Measurements from ENCODE around the gene RCE1. TPM values are rescaled to one million over a fixed set of nuclear protein-coding genes. Genes with fewer than 3 reads are reported as not detected.

The RCE1 gene
- total and polyA plus RNA-seq, 2 donors: 11.4 to 23.3 TPM

DNA sequence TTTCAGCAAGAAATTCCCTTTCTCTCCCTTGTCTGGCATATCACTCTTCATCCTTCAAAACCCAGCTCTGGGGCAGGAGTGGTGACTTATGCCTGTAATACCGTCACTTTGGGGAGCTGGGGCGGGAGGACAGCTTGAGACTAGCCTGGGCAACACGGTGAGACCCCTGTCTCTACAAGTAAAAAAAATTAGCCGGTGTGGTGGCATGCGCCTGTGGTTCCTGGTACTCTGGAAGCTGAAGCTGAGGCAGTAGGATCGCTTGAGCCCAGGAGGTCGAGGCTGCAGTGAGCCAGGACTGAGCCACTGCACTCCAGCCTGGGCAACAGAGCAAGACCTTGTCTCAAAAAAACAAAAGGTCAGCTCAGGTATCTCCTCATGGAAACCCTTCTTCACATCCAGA, 1.4 kb upstream of the RCE1 start:
- no peaks in the 10 kb centered on the region for H3K9me3 ChIP-seq (ENCODE audit: control insufficient read depth in 2 of 2, insufficient read depth in 1 of 2, low read length in 1 of 2)
- no peak overlapping the region for H3K27ac ChIP-seq (ENCODE audit: low read depth in 1 of 2, low read length in 1 of 2)
- peaks cover 7 to 35% of the 10 kb centered on the region in 2 donors for H3K4me1 ChIP-seq (ENCODE audit: control insufficient read depth in 2 of 2, insufficient read depth in 2 of 2, low read length in 2 of 2)
- WGBS: 93% methylated on average over 7 of the region's 7 CpGs
- no peaks in the 10 kb centered on the region for H3K27me3 ChIP-seq (ENCODE audit: control insufficient read depth in 2 of 2, insufficient read depth in 1 of 2, low read length in 1 of 2)
- no peak for DNase-seq (ENCODE audit: low read depth in 6 of 9, low spot score in 9 of 9)
- peak overlapping the region in 1 of 2 donors; percentile 100 for H3K4me3 ChIP-seq (ENCODE audit: low read length in 2 of 2)
- H3K36me3 ChIP-seq (ENCODE audit: control insufficient read depth in 2 of 2, insufficient read depth in 2 of 2, low read length in 1 of 2): peaks cover 44 to 48% of the 10 kb centered on the region in 2 donors

DNA sequence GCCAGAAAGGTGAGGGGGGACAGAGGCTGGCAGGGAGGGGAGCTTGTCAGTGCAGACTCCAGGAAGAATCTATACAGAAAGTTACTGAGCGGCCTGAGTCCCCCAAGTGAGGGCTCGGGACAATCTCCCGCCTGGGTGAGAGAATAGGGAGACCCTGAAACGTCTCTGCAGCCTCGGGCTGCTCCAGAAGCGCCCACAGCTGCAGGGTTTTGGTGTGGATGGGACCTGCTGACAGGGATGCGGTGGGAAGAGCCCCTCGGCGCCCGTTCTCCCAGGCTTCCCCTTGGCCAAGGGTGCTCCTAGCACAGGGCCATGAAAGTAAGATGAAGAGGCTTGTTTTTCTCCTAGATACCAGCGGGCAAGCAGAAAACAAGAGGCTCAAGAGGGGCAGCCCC, 743 bp upstream of the RCE1 start:
- peak overlapping the region; percentile 99 for H3K27ac ChIP-seq (ENCODE audit: low read depth in 1 of 2, low read length in 1 of 2)
- H3K36me3 ChIP-seq (ENCODE audit: control insufficient read depth in 2 of 2, insufficient read depth in 2 of 2, low read length in 1 of 2): peaks cover 46 to 51% of the 10 kb centered on the region in 2 donors
- WGBS: 3% methylated on average over 11 of the region's 11 CpGs
- H3K4me1 ChIP-seq (ENCODE audit: control insufficient read depth in 2 of 2, insufficient read depth in 2 of 2, low read length in 2 of 2): peaks cover 7 to 35% of the 10 kb centered on the region in 2 donors
- peak overlapping the region; percentile 78 to 100 for H3K4me3 ChIP-seq (ENCODE audit: low read length in 2 of 2)
- no peaks in the 10 kb centered on the region for H3K9me3 ChIP-seq (ENCODE audit: control insufficient read depth in 2 of 2, insufficient read depth in 1 of 2, low read length in 1 of 2)
- no peak for DNase-seq (ENCODE audit: low read depth in 6 of 9, low spot score in 9 of 9)
- no peaks in the 10 kb centered on the region for H3K27me3 ChIP-seq (ENCODE audit: control insufficient read depth in 2 of 2, insufficient read depth in 1 of 2, low read length in 1 of 2)

DNA sequence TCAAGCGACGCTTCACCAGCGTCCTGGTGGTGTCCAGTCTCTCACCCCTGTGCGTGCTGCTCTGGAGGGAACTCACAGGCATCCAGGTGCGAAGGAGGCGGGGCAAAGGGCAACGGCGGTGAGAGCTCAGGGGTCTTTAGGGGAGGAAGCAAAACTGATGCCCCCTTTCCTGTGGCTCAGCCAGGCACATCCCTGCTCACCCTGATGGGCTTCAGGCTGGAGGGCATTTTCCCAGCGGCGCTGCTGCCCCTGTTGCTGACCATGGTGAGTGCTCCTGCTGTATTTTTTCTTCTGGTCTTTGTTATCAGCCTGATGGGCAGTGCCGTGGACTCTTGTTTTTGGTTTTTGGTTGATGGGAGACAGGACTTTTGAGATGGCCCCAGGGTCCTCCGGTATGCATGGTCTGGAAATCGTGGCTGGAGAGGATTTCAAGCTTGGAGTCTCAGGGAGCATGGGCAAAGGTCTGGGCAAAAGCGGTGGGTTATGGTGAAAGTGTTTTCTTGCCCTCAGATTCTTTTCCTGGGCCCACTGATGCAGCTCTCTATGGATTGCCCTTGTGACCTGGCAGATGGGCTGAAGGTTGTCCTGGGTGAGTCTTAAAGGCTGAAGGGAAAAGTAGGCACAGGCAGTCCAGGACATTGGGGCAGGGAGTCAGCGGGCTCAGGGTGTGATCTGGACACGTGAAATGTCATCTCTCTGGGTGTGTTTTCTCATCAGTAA, 695 bp downstream of the RCE1 start:
- peaks cover 46 to 49% of the 10 kb centered on the region in 2 donors for H3K36me3 ChIP-seq (ENCODE audit: control insufficient read depth in 2 of 2, insufficient read depth in 2 of 2, low read length in 1 of 2)
- peak overlapping the region; percentile 78 to 100 for H3K4me3 ChIP-seq (ENCODE audit: low read length in 2 of 2)
- peak in 1 of 9 donors; percentile 31 for DNase-seq (ENCODE audit: low read depth in 6 of 9, low spot score in 9 of 9)
- WGBS: 22% methylated on average over 16 of the region's 16 CpGs
- peaks cover 7 to 35% of the 10 kb centered on the region in 2 donors for H3K4me1 ChIP-seq (ENCODE audit: control insufficient read depth in 2 of 2, insufficient read depth in 2 of 2, low read length in 2 of 2)
- H3K9me3 ChIP-seq (ENCODE audit: control insufficient read depth in 2 of 2, insufficient read depth in 1 of 2, low read length in 1 of 2): no peaks in the 10 kb centered on the region
- peak overlapping the region in 1 of 2 donors; percentile 99 for H3K27ac ChIP-seq (ENCODE audit: low read depth in 1 of 2, low read length in 1 of 2)
- H3K27me3 ChIP-seq (ENCODE audit: control insufficient read depth in 2 of 2, insufficient read depth in 1 of 2, low read length in 1 of 2): no peaks in the 10 kb centered on the region

DNA sequence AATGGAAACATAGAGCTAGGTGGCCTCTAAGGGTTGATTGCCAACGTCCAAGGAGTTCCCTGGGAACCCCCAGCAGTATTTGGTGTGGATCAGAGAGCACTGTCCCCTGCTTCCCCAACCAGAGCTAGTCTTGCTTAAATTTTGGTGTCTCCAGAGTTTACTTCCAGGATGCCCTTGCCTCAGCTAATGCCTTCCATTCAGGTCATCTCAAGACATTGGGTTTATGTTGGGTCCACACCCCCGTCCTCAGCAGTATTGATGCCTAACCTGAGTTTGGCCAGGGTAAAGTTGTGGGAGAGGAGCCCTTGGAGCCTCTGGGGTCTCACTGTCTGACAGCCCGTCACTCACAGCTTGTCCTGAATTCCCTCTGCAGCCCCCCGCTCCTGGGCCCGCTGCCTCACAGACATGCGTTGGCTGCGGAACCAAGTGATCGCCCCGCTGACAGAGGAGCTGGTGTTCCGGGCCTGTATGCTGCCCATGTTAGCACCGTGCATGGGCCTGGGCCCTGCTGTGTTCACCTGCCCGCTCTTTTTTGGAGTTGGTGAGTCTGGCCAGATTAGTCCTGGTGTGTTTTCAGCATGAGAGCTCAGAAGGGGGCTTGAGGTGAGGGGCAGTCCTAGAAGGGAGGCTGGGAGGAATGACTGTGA, 1.4 kb downstream of the RCE1 start:
- no peak for DNase-seq (ENCODE audit: low read depth in 6 of 9, low spot score in 9 of 9)
- peaks cover 42 to 43% of the 10 kb centered on the region in 2 donors for H3K36me3 ChIP-seq (ENCODE audit: control insufficient read depth in 2 of 2, insufficient read depth in 2 of 2, low read length in 1 of 2)
- no peaks in the 10 kb centered on the region for H3K9me3 ChIP-seq (ENCODE audit: control insufficient read depth in 2 of 2, insufficient read depth in 1 of 2, low read length in 1 of 2)
- WGBS: 96% methylated on average over 12 of the region's 12 CpGs
- no peak overlapping the region for H3K4me3 ChIP-seq (ENCODE audit: low read length in 2 of 2)
- H3K27ac ChIP-seq (ENCODE audit: low read depth in 1 of 2, low read length in 1 of 2): no peak overlapping the region
- peaks cover 7 to 35% of the 10 kb centered on the region in 2 donors for H3K4me1 ChIP-seq (ENCODE audit: control insufficient read depth in 2 of 2, insufficient read depth in 2 of 2, low read length in 2 of 2)
- H3K27me3 ChIP-seq (ENCODE audit: control insufficient read depth in 2 of 2, insufficient read depth in 1 of 2, low read length in 1 of 2): no peaks in the 10 kb centered on the region

DNA sequence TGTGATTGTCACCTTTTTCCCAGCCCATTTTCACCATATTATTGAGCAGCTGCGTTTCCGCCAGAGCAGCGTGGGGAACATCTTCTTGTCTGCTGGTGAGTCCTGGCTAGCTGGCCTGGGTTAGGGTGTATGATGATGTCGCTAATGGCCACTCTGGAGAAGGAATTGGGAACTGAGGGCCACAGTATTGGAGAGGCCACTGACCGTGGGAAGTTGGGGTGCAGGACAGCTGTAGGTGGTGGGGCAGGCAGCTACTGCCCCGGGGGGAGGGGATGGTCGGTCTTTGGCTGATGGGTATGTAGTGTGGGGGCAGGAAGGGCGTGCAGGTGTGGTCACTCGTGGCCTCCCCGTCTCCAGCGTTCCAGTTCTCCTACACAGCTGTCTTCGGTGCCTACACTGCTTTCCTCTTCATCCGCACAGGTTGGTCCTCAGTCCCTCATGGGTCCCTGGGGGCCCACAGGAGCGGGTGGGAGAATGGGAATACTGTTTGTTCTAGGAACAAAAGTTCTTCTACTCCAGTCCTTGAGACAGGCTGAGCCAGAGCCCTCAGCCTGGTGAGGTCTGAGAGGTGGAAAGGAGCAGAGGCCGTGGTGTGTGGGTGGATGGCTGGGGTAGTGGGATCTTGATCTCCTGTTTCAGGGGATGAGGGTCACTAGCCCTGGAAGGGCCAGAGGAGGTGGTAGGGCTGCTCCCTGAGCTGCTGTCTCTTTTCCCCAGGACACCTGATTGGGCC, 2.1 kb downstream of the RCE1 start:
- Histone ChIP-seq H3K9me3 (ENCODE audit: control insufficient read depth in 2 of 2, insufficient read depth in 1 of 2, low read length in 1 of 2) (no peaks in the 10 kb centered on the region), H3K27me3 (ENCODE audit: control insufficient read depth in 2 of 2, insufficient read depth in 1 of 2, low read length in 1 of 2) (no peaks in the 10 kb centered on the region), H3K27ac (ENCODE audit: low read depth in 1 of 2, low read length in 1 of 2) (no peak overlapping the region), H3K4me1 (ENCODE audit: control insufficient read depth in 2 of 2, insufficient read depth in 2 of 2, low read length in 2 of 2) (peaks cover 7 to 33% of the 10 kb centered on the region in 2 donors), H3K36me3 (ENCODE audit: control insufficient read depth in 2 of 2, insufficient read depth in 2 of 2, low read length in 1 of 2) (peaks cover 36% of the 10 kb centered on the region in 2 donors), H3K4me3 (ENCODE audit: low read length in 2 of 2) (no peak overlapping the region)
- WGBS: 98% methylated on average over 15 of the region's 15 CpGs
- DNase-seq (ENCODE audit: low read depth in 6 of 9, low spot score in 9 of 9): no peak

DNA sequence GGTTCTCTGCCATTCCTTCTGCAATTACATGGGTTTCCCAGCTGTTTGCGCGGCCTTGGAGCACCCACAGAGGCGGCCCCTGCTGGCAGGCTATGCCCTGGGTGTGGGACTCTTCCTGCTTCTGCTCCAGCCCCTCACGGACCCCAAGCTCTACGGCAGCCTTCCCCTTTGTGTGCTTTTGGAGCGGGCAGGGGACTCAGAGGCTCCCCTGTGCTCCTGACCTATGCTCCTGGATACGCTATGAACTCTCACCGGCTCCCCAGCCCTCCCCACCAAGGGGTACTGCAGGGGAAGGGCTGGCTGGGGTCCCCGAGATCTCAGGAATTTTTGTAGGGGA, 2.6 kb downstream of the RCE1 start:
- DNase-seq (ENCODE audit: low read depth in 6 of 9, low spot score in 9 of 9): no peak
- 98% methylated on average over 9 of the region's 9 CpGs for WGBS
- H3K27ac ChIP-seq (ENCODE audit: low read depth in 1 of 2, low read length in 1 of 2): no peak overlapping the region

DNA sequence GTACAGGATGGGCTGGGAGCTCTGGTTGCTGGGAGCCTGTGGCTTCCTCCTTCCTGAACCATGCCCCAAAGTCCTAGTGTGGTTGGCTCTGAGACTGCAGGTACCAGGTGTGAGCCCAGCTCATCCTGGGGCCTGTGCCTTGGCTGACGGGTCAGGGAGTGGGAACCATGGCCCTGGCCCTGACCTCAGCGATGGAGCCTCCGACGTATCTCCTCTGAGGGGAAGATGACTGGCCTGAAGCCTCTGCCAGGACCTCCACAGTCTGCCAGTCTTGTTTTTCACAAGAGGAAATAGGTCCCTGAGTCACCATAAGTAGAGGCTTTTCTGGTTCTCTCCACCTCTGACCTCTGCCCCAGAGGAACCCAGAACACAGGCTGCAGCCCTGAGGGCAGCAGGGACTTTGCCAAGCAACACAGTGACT, 3.4 kb downstream of the RCE1 start:
- Histone ChIP-seq H3K36me3 (ENCODE audit: control insufficient read depth in 2 of 2, insufficient read depth in 2 of 2, low read length in 1 of 2) (peaks cover 32 to 36% of the 10 kb centered on the region in 2 donors), H3K27ac (ENCODE audit: low read depth in 1 of 2, low read length in 1 of 2) (no peak overlapping the region), H3K4me1 (ENCODE audit: control insufficient read depth in 2 of 2, insufficient read depth in 2 of 2, low read length in 2 of 2) (peaks cover 7 to 26% of the 10 kb centered on the region in 2 donors), H3K27me3 (ENCODE audit: control insufficient read depth in 2 of 2, insufficient read depth in 1 of 2, low read length in 1 of 2) (no peaks in the 10 kb centered on the region), H3K4me3 (ENCODE audit: low read length in 2 of 2) (no peak overlapping the region), H3K9me3 (ENCODE audit: control insufficient read depth in 2 of 2, insufficient read depth in 1 of 2, low read length in 1 of 2) (no peaks in the 10 kb centered on the region)
- DNase-seq (ENCODE audit: low read depth in 6 of 9, low spot score in 9 of 9): no peak
- WGBS: 98% methylated on average over 4 of the region's 4 CpGs

More for the DNA sequence above, 2.6 kb downstream of the RCE1 start:
- Histone ChIP-seq H3K27me3 (ENCODE audit: control insufficient read depth in 2 of 2, insufficient read depth in 1 of 2, low read length in 1 of 2) (no peaks in the 10 kb centered on the region), H3K4me1 (ENCODE audit: control insufficient read depth in 2 of 2, insufficient read depth in 2 of 2, low read length in 2 of 2) (peaks cover 7 to 28% of the 10 kb centered on the region in 2 donors), H3K4me3 (ENCODE audit: low read length in 2 of 2) (no peak overlapping the region), H3K36me3 (ENCODE audit: control insufficient read depth in 2 of 2, insufficient read depth in 2 of 2, low read length in 1 of 2) (peaks cover 32 to 36% of the 10 kb centered on the region in 2 donors), H3K9me3 (ENCODE audit: control insufficient read depth in 2 of 2, insufficient read depth in 1 of 2, low read length in 1 of 2) (no peaks in the 10 kb centered on the region)

DNA sequence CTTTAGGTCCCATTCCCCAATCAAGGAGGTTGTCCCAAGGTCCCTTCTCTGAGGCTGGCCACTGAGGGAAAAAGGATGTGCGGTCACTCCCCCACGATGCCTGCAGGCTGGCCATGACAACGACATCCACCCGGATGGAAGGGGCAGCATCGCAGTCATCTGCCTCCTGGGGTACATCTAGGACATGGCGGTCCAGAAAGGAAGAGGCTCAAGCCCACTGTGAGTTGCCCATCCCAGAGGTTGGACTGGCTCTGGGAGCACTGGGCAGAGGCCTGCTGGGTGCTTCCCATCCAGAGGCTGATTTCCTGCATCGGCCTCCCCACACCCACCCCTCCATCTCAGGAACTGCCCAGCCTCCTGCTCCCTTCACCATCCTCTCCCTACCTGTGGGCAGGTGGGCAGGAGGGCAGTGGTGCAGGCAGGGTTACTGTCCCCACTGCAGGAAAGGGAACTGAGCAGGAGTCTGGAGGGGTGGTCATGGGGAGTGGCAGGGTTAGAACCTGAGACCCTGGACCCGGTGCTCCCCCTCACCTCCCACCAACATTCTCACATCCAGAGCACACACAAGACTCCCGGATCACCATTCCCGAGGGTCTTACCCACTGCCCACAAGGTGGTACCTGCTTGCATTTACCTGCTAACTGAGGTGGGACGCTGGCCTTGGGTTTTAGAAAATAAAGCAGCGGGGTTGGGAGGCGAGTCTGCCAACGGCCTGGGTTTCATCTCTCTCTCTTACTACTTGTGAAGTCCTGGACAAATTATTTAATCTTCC, 4.4 kb downstream of the RCE1 start:
- peaks cover 32 to 36% of the 10 kb centered on the region in 2 donors for H3K36me3 ChIP-seq (ENCODE audit: control insufficient read depth in 2 of 2, insufficient read depth in 2 of 2, low read length in 1 of 2)
- 96% methylated on average over 14 of the region's 14 CpGs for WGBS
- H3K27ac ChIP-seq (ENCODE audit: low read depth in 1 of 2, low read length in 1 of 2): no peak overlapping the region

More for the DNA sequence above, 4.4 kb downstream of the RCE1 start:
- no peaks in the 10 kb centered on the region for H3K9me3 ChIP-seq (ENCODE audit: control insufficient read depth in 2 of 2, insufficient read depth in 1 of 2, low read length in 1 of 2)
- H3K4me3 ChIP-seq (ENCODE audit: low read length in 2 of 2): no peak overlapping the region
- peaks cover 7 to 25% of the 10 kb centered on the region in 2 donors for H3K4me1 ChIP-seq (ENCODE audit: control insufficient read depth in 2 of 2, insufficient read depth in 2 of 2, low read length in 2 of 2)
- DNase-seq (ENCODE audit: low read depth in 6 of 9, low spot score in 9 of 9): no peak
- no peaks in the 10 kb centered on the region for H3K27me3 ChIP-seq (ENCODE audit: control insufficient read depth in 2 of 2, insufficient read depth in 1 of 2, low read length in 1 of 2)
